NCI-H2227 (cell line): Measurements from ENCODE around the gene PDE4D.
A peak's percentile ranks its signal among the peaks of the same experiment; 100 is the strongest.

Experiments
- DNase-seq: peaks from one replicate; lab custom pipeline; 2025; ENCODE audit not compliant: unreplicated experiment; lab: John Stamatoyannopoulos, UW

PDE4D gene

GRCh38 chr5:58926541-58926935 is 967.0 kb downstream of the PDE4D start:
- DNase-seq = no peak

GRCh38 chr5:58925627-58926540 is 967.6 kb downstream of the PDE4D start:
- DNase-seq = peak; percentile 70

DNA sequence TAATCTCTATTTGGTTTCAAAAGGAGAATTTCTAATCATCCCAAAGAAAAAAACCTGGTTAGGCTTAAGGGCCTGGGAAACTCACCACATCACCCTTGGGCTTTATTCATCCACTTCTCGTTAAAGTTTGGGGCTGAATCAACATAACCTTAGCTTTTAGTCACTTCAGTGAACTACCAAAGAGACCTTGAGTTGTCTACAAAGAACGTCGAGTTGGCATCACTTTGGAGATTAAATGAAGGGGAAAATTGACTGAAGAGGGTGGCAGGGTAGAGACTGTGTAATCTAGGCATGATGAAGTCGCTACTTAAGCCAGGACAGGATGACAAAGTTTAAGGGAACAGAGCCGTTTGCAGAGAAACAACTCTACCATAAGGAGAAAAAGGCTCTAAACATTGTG is 969.2 kb downstream of the PDE4D start:
- DNase-seq = no peak

DNA sequence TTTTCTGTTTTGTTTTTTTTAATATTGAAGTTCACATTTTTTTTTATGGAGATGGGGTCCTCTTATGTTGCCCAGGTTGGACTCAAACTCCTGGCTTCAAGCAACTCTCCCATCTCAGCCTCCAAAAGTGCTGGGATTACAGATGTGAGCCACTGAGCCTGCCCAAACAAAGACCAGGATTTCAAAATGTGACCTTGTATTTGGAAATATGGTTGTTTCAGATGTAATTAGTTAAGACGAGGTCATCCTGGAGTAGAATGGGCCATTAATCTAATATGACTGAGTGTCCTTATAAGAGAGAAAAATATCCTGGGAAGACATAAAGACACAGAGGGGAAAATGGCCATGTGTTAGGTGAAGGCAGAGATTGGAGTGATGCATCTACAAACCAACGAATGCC is 970.2 kb downstream of the PDE4D start:
- DNase-seq = no peak

DNA sequence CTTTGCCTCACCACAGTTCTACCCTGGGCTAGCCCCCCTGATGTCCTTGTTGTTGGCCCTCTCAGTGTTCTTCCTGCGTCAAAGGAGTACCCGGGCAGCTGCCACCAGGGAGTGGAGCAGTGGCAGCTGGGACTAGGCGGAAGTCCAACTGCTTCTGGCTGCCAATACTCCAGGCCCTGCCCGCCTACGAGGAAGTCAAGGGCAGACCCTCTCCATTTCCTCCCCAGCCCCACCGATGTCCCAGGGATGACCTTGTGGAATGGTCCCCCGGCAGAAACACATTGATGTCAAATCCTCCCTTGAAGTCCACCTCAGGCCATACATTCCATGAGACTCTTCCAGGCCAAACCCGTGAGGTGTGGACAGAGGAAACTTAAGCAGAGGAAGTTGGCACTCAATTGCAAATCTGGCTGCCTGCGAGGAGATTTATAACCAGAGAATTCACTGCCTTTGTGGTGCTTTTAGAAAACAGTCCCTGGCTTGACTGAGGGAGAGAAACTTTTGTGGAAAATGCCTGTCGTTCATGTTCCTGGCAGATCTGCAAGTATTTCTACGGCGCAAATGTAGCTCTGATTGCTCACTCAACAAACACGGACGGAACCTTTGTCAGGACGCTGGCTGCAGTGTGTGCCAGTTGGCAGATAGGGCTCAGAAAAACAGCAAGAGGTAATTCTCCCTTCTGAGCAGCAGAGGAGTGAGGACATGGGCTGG is 970.9 kb downstream of the PDE4D start:
- no peak for DNase-seq

DNA sequence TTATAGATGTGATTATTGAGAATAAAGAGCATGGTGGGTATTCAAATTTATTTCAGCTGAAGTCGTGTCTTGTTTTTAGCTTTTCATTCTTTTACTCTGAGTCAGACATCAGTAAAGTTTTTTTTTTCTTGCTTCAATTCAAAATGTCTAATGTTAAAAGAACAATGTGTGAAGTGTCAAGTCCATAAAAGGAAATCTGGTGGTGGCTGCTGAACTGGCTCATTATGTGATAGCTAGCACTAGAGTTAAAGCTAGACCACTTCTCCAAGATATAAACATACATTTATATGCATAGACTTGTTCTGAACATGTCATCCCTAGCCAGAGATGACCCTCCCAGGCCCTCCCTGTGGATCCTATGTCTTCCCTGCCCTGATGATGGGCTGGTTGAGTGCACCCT is 972.4 kb downstream of the PDE4D start:
- DNase-seq = no peak

- DNase-seq = no peak
Measured at GRCh38 chr5:58919833-58920232, 973.7 kb downstream of the PDE4D start.
